Neural progenitor cell (in vitro differentiated cells): ENCODE measurements around the gene ARL6IP1. TPM values are rescaled to one million over a fixed set of nuclear protein-coding genes. Genes with fewer than 3 reads are reported as not detected.

Experiments used
- DNase-seq: peaks from one replicate; pipeline ENCODE4 v3.0.0-alpha.2; 2016; ENCODE audit warnings: low spot score
- H2AFZ ChIP-seq: fragments of 200-600 bp; sonication (generic); replicated peaks from 2 replicates; pipeline ENCODE4 v1.6.1; 2016; ENCODE audit warnings: antibody characterized with exemption
- H3F3A ChIP-seq: fragments of 200-600 bp; sonication (generic); 2 replicates; pipeline ENCODE4 v1.6.1; 2016; ENCODE audit warnings: antibody characterized with exemption, low read depth
- H3K27ac ChIP-seq: fragments of 200-600 bp; sonication (generic); 2 replicates; pipeline ENCODE4 v1.5.1; 2016; ENCODE audit warnings: mild to moderate bottlenecking
- H3K27me3 ChIP-seq: fragments of 200-600 bp; sonication (generic); 2 replicates; pipeline ENCODE4 v1.6.1; 2016; ENCODE audit warnings: mild to moderate bottlenecking, moderate library complexity
- H3K36me3 ChIP-seq: fragments of 200-600 bp; sonication (generic); 2 replicates; pipeline ENCODE4 v1.5.1; 2016
- H3K4me1 ChIP-seq: fragments of 200-600 bp; sonication (generic); 2 replicates; pipeline ENCODE4 v1.6.1; 2016; ENCODE audit warnings: mixed run types
- H3K4me2 ChIP-seq: fragments of 200-600 bp; sonication (generic); 2 replicates; pipeline ENCODE4 v1.6.1; 2016
- H3K4me3 ChIP-seq: fragments of 200-600 bp; sonication (generic); 2 replicates; pipeline ENCODE4 v1.5.1; 2016
- H3K79me2 ChIP-seq: fragments of 200-600 bp; sonication (generic); 2 replicates; pipeline ENCODE4 v1.6.1; 2016; ENCODE audit warnings: low read depth
- H3K9ac ChIP-seq: fragments of 200-600 bp; sonication (generic); 2 replicates; pipeline ENCODE4 v1.6.1; 2016
- H3K9me3 ChIP-seq: fragments of 200-600 bp; sonication (generic); 2 replicates; pipeline ENCODE4 v1.5.1; 2016; ENCODE audit warnings: low read depth
- H4K20me1 ChIP-seq: fragments of 200-600 bp; sonication (generic); 2 replicates; pipeline ENCODE4 v1.6.1; 2016; ENCODE audit warnings: low read depth
- H3K27ac Mint-ChIP-seq: 3 replicates; pipeline ENCODE4 v1.8.0; 2021; ENCODE audit warnings: mixed read lengths
- H3K27me3 Mint-ChIP-seq: 2 replicates; pipeline ENCODE4 v1.8.0; 2022; ENCODE audit warnings: low read depth, mild to moderate bottlenecking, inconsistent platforms, moderate library complexity, mixed read lengths; ENCODE audit not compliant: insufficient read depth
- H3K36me3 Mint-ChIP-seq: 3 replicates; pipeline ENCODE4 v1.8.0; 2021; ENCODE audit warnings: mixed read lengths
- H3K4me1 Mint-ChIP-seq: 3 replicates; pipeline ENCODE4 v1.8.0; 2021; ENCODE audit warnings: mixed read lengths
- H3K4me3 Mint-ChIP-seq: 3 replicates; pipeline ENCODE4 v1.8.0; 2021; ENCODE audit warnings: mild to moderate bottlenecking, moderate library complexity, mixed read lengths
- H3K9me3 Mint-ChIP-seq: 3 replicates; pipeline ENCODE4 v1.8.0; 2020; ENCODE audit warnings: mixed read lengths
- CTCF ChIP-seq: fragments of 200-600 bp; sonication (generic); IDR thresholded peaks from 2 replicates; pipeline ENCODE4 v1.5.1; 2017; ENCODE audit warnings: antibody characterized with exemption, mild to moderate bottlenecking
- EZH2 ChIP-seq: fragments of 200-600 bp; sonication (generic); IDR thresholded peaks from 2 replicates; pipeline ENCODE4 v1.6.1; 2017; ENCODE audit warnings: antibody characterized with exemption, mild to moderate bottlenecking, moderate library complexity
- EZH2phosphoT487 ChIP-seq: fragments of 200-600 bp; sonication (generic); IDR thresholded peaks from 2 replicates; pipeline ENCODE4 v1.6.1; 2017; ENCODE audit warnings: antibody characterized with exemption
- total RNA-seq: library from RNA; depleted of rRNA; stranded (reverse); fragments of >200 nt; gene quantifications from 2 replicates; pipeline ENCODE4 v1.2.3, GENCODE V29; 2015; ENCODE audit warnings: low replicate concordance

ARL6IP1 gene
- total RNA-seq, 1 donor from 2014 or later = 813 TPM

DNA sequence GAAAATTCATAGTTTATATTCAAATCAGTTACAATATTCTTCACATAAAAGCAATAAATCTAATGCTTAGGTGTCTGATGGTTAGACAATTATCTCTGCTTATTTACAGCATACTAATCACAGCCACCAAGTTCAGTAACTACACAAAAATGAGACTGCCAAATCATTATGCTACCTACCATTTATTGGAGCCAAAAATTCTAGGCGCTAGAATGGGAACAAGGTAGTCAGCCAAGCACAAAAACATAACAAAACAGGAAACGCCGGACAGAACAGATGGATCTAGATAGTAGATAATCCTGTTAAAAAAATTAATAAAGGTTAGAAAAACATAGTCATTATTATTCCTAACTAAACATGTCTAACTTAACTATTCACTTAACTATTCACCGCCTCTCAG, 3.6 kb downstream of the ARL6IP1 start:
- H3K9ac ChIP-seq = no peak overlapping the region
- Mint-ChIP-seq H3K27me3 (peaks cover 6% of the 10 kb centered on the region), H3K4me1 (peaks cover 34% of the 10 kb centered on the region), H3K9me3 (no peaks in the 10 kb centered on the region), H3K36me3 (peaks cover 22% of the 10 kb centered on the region), H3K27ac (no peak overlapping the region), H3K4me3 (no peak overlapping the region)
- peaks cover 60% of the 10 kb centered on the region for H4K20me1 ChIP-seq
- peak overlapping the region; percentile 92 for H3K4me2 ChIP-seq
- TF ChIP-seq CTCF (no peak), EZH2phosphoT487 (no peak), EZH2 (no peak)
- DNase-seq = no peak
- peaks cover 25% of the 10 kb centered on the region for H3K4me1 ChIP-seq
- H3K9me3 ChIP-seq = no peaks in the 10 kb centered on the region
- peaks cover 51% of the 10 kb centered on the region for H3F3A ChIP-seq
- no peak overlapping the region for H2AFZ ChIP-seq
- H3K27ac ChIP-seq = no peak overlapping the region
- H3K27me3 ChIP-seq = no peaks in the 10 kb centered on the region
- H3K79me2 ChIP-seq = peaks cover 83% of the 10 kb centered on the region
- H3K36me3 ChIP-seq = peaks cover 37% of the 10 kb centered on the region
- peak overlapping the region; percentile 78 for H3K4me3 ChIP-seq

- Histone ChIP-seq H3K4me2 (no peak overlapping the region), H4K20me1 (peaks cover 60% of the 10 kb centered on the region), H3K27ac (no peak overlapping the region), H3K9me3 (no peaks in the 10 kb centered on the region), H3K27me3 (no peaks in the 10 kb centered on the region), H2AFZ (no peak overlapping the region), H3F3A (peaks cover 56% of the 10 kb centered on the region), H3K4me3 (no peak overlapping the region), H3K9ac (no peak overlapping the region), H3K36me3 (peaks cover 42% of the 10 kb centered on the region), H3K4me1 (peaks cover 25% of the 10 kb centered on the region), H3K79me2 (peaks cover 78% of the 10 kb centered on the region)
- Mint-ChIP-seq H3K4me3 (no peak overlapping the region), H3K9me3 (no peaks in the 10 kb centered on the region), H3K4me1 (peaks cover 27% of the 10 kb centered on the region), H3K27ac (no peak overlapping the region), H3K36me3 (peaks cover 28% of the 10 kb centered on the region), H3K27me3 (peaks cover 5% of the 10 kb centered on the region)
- no peak for DNase-seq
- TF ChIP-seq EZH2phosphoT487 (no peak), EZH2 (no peak), CTCF (no peak)
Observed at GRCh38 chr16:18796377-18796776, 5.0 kb downstream of the ARL6IP1 start.

- peaks cover 42% of the 10 kb centered on the region for H3K36me3 Mint-ChIP-seq
- no peaks in the 10 kb centered on the region for H3K27me3 Mint-ChIP-seq
- TF ChIP-seq EZH2phosphoT487 = no peak
- TF ChIP-seq EZH2 = no peak
- no peak for TF ChIP-seq CTCF
- DNase-seq = no peak
- Histone ChIP-seq H3F3A (peaks cover 84% of the 10 kb centered on the region), H3K79me2 (peaks cover 68% of the 10 kb centered on the region), H3K27me3 (no peaks in the 10 kb centered on the region), H3K36me3 (peaks cover 45% of the 10 kb centered on the region), H3K4me1 (peaks cover 16% of the 10 kb centered on the region), H2AFZ (no peak overlapping the region), H3K4me2 (no peak overlapping the region), H4K20me1 (peaks cover 49% of the 10 kb centered on the region), H3K9me3 (no peaks in the 10 kb centered on the region), H3K9ac (no peak overlapping the region), H3K27ac (peak overlapping the region; percentile 1), H3K4me3 (no peak overlapping the region)
- H3K9me3 Mint-ChIP-seq = no peaks in the 10 kb centered on the region
- no peak overlapping the region for H3K27ac Mint-ChIP-seq
- H3K4me3 Mint-ChIP-seq = no peak overlapping the region
- peaks cover 26% of the 10 kb centered on the region for H3K4me1 Mint-ChIP-seq
Observed at GRCh38 chr16:18792836-18793433, 8.4 kb downstream of the ARL6IP1 start.
